Measurements from ENCODE around the gene NSD1.

NSD1 gene

GRCh38 chr5:177093082-177093712, 40.4 kb upstream of the NSD1 start:
- TF ChIP-seq, protein P1, sequence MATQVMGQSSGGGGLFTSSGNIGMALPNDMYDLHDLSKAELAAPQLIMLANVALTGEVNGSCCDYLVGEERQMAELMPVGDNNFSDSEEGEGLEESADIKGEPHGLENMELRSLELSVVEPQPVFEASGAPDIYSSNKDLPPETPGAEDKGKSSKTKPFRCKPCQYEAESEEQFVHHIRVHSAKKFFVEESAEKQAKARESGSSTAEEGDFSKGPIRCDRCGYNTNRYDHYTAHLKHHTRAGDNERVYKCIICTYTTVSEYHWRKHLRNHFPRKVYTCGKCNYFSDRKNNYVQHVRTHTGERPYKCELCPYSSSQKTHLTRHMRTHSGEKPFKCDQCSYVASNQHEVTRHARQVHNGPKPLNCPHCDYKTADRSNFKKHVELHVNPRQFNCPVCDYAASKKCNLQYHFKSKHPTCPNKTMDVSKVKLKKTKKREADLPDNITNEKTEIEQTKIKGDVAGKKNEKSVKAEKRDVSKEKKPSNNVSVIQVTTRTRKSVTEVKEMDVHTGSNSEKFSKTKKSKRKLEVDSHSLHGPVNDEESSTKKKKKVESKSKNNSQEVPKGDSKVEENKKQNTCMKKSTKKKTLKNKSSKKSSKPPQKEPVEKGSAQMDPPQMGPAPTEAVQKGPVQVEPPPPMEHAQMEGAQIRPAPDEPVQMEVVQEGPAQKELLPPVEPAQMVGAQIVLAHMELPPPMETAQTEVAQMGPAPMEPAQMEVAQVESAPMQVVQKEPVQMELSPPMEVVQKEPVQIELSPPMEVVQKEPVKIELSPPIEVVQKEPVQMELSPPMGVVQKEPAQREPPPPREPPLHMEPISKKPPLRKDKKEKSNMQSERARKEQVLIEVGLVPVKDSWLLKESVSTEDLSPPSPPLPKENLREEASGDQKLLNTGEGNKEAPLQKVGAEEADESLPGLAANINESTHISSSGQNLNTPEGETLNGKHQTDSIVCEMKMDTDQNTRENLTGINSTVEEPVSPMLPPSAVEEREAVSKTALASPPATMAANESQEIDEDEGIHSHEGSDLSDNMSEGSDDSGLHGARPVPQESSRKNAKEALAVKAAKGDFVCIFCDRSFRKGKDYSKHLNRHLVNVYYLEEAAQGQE (IDR thresholded peaks at IDR 0.05; ENCODE audit: insufficient read depth in 1 of 2, low read depth in 2 of 2, low read length in 2 of 2), result no peak
- TF ChIP-seq FOXP2 (optimal IDR thresholded peaks at IDR 0.05; ENCODE audit: borderline replicate concordance, extremely low read depth, extremely low read length, insufficient read depth) (no peak), TAF1 (IDR thresholded peaks at IDR 0.05; ENCODE audit: borderline replicate concordance, insufficient read depth, low read length) (no peak), POLR2AphosphoS5 (IDR thresholded peaks at IDR 0.05; ENCODE audit: low read depth, low read length) (no peak), SIN3A (IDR thresholded peaks at IDR 0.05; ENCODE audit: borderline replicate concordance, insufficient read depth, low read length) (no peak)

- TF ChIP-seq, protein P1 (IDR thresholded peaks at IDR 0.05; ENCODE audit: insufficient read depth in 1 of 2, low read depth in 2 of 2, low read length in 2 of 2), result no peak
- no peak for TF ChIP-seq POLR2AphosphoS5 (IDR thresholded peaks at IDR 0.05; ENCODE audit: low read depth, low read length)
- TF ChIP-seq TAF1 (IDR thresholded peaks at IDR 0.05; ENCODE audit: borderline replicate concordance, insufficient read depth, low read length), result no peak
- TF ChIP-seq SIN3A (IDR thresholded peaks at IDR 0.05; ENCODE audit: borderline replicate concordance, insufficient read depth, low read length), result no peak
- TF ChIP-seq FOXP2 (optimal IDR thresholded peaks at IDR 0.05; ENCODE audit: borderline replicate concordance, extremely low read depth, extremely low read length, insufficient read depth), result no peak
These were observed 39.8 kb upstream of the NSD1 start for GRCh38 chr5:177093803-177094202.

DNA sequence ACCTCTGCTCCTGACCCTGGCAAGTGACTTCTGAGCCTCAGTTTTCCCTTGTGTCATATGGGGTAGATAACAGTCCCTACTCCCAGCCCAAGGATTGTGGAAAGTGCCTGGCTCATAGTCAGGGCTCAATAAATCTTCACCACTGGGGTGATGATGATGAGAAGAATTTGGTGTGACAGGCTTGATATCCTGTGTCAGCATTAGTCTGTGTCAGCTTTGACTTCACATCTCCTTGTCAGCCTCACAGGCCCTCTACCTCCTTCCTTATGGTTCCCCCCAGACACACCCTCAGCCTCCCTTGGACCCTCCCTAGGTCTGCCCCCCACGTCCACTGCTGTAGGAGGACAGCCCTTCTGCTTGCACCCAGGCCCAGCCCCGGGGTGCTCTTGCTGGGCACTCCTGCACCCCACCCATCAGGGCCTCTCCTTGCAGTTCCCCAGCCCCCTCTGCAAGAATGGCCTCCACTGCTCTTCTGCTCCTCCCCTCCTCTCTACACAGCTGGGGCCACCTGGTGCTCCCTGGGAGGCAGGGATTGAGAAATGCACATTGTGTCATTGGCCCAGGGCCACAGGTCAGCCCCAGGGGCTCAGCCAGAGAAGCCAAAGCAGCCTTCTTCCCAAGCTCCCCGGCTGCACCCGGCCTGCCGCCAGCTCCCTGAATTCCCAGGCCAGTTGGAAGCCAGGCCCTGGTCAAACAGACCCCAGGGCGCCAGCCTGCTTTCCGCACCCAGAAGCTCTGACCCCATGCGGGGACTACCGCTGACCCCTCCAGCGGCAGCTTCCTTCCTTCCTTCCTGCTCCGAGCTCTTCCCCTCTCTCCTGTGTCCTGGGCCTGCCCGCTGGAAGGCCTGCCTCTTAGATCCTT, 39.1 kb upstream of the NSD1 start:
- TF ChIP-seq SIN3A (IDR thresholded peaks at IDR 0.05; ENCODE audit: borderline replicate concordance, insufficient read depth, low read length) (no peak), FOXP2 (optimal IDR thresholded peaks at IDR 0.05; ENCODE audit: borderline replicate concordance, extremely low read depth, extremely low read length, insufficient read depth) (no peak), POLR2AphosphoS5 (IDR thresholded peaks at IDR 0.05; ENCODE audit: low read depth, low read length) (no peak), TAF1 (IDR thresholded peaks at IDR 0.05; ENCODE audit: borderline replicate concordance, insufficient read depth, low read length) (no peak)
- TF ChIP-seq, protein P1 (IDR thresholded peaks at IDR 0.05; ENCODE audit: insufficient read depth in 1 of 2, low read depth in 2 of 2, low read length in 2 of 2), result no peak

- TF ChIP-seq FOXP2 (optimal IDR thresholded peaks at IDR 0.05; ENCODE audit: borderline replicate concordance, extremely low read depth, extremely low read length, insufficient read depth) (no peak), TAF1 (IDR thresholded peaks at IDR 0.05; ENCODE audit: borderline replicate concordance, insufficient read depth, low read length) (no peak), SIN3A (IDR thresholded peaks at IDR 0.05; ENCODE audit: borderline replicate concordance, insufficient read depth, low read length) (no peak), POLR2AphosphoS5 (IDR thresholded peaks at IDR 0.05; ENCODE audit: low read depth, low read length) (no peak)
- TF ChIP-seq, protein P1 (IDR thresholded peaks at IDR 0.05; ENCODE audit: insufficient read depth in 1 of 2, low read depth in 2 of 2, low read length in 2 of 2), result no peak
These were observed 38.4 kb upstream of the NSD1 start for GRCh38 chr5:177095088-177095669.

Data from PFSK-1 (cell line).